ENCODE results near the gene SHMT2. TPM values are rescaled to one million over a fixed set of nuclear protein-coding genes. Genes with fewer than 3 reads are reported as not detected.

Gene SHMT2
- total RNA-seq, 4 donors from 2014 or later: 45.2 to 66.4 (median 55.0) TPM

GRCh38 chr12:57185403-57185802, 44.1 kb upstream of the SHMT2 start:
- TF ChIP-seq, protein P1, sequence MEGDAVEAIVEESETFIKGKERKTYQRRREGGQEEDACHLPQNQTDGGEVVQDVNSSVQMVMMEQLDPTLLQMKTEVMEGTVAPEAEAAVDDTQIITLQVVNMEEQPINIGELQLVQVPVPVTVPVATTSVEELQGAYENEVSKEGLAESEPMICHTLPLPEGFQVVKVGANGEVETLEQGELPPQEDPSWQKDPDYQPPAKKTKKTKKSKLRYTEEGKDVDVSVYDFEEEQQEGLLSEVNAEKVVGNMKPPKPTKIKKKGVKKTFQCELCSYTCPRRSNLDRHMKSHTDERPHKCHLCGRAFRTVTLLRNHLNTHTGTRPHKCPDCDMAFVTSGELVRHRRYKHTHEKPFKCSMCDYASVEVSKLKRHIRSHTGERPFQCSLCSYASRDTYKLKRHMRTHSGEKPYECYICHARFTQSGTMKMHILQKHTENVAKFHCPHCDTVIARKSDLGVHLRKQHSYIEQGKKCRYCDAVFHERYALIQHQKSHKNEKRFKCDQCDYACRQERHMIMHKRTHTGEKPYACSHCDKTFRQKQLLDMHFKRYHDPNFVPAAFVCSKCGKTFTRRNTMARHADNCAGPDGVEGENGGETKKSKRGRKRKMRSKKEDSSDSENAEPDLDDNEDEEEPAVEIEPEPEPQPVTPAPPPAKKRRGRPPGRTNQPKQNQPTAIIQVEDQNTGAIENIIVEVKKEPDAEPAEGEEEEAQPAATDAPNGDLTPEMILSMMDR (IDR thresholded peaks at IDR 0.05): no peak
- DNase-seq (ENCODE audit: low spot score): no peak
- no peak for ATAC-seq (ENCODE audit: low FRiP score)

DNA sequence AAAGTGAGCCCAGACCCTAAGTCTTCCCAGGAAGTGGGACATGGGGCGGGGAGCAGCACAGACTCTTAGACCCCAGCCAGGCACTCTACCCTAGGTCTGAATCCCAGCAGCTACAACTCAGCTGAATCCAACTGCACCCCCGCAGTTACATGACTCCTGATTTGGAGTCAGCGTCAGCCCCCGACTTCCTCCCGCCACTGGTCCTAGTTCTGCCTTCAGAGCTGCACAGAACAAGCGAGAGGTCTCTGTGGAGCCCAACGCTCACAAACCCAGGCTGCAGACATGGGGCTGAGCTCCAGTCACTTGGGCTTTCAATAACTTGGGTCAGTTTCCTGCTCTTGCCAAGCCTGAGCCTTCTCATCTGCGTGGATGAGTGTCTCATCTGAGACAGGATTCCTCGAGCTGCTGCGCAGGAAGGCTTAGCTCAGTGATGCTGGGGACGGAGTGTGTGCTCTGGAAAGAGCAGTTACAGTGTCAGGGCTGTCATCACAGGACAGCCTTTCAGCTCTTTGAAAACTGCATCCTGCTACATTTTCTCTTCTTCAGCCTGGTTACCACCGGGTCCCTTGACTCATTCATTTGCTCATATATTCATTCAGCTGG, 43.5 kb upstream of the SHMT2 start:
- no peak for DNase-seq (ENCODE audit: low spot score)
- TF ChIP-seq, protein P1 (IDR thresholded peaks at IDR 0.05): no peak
- ATAC-seq (ENCODE audit: low FRiP score): no peak

DNA sequence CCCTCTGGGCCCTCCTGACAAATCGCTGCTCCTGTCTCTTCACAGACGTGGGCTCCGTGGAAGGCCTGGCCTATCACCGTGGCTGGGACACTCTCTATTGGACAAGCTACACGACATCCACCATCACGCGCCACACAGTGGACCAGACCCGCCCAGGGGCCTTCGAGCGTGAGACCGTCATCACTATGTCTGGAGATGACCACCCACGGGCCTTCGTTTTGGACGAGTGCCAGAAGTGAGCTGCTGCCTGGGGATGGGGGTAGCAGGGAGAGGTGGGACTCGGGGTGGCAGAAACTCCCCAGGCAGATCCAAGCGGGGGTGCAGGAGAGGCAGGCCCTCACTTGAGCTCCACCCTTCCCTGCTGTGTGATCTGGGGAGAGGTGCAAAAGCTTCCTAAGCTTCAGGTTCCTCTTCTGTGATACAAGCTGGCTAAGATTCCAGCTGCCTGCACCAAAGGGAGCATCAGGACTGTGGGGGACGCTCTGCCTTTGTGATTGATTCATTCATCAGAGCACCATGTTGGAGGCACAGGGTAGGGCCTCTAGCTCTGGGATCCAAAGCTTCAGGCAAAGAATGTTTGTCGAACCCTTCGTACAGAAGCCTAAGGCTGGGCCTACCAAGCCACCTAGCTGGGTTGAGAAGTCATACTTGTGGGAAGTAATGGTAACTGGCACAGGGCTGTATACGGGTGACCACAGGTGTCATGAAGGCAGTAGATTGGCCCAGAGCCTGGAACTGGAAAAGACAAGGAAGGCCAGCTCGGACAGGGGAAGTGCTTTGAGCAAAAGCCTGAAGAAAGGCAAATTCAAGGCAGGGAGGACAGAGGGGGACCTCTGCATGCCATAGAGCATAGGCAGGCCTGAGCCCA, 42.1 kb upstream of the SHMT2 start:
- no peak for ATAC-seq (ENCODE audit: low FRiP score)

DNA sequence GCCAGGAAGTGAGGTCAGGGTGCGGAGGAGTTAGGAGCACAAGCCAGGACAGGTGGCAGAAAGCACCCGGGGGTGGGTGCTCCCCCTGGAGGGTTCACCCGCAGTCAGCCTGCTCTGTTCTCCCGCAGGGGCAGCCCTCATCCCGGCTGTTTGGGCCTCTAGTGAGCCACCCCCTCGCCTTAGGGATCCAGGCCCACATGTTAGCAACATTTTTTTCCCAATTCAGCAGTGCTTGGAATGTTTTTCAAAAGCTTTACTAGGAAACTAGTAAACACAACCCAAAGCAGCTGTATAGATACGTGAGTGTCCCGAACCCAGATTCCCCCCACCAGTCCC, 41.5 kb upstream of the SHMT2 start:
- TF ChIP-seq, protein P1 (IDR thresholded peaks at IDR 0.05): no peak
- no peak for ATAC-seq (ENCODE audit: low FRiP score)
- DNase-seq (ENCODE audit: low spot score): no peak

More for the DNA sequence above, 42.1 kb upstream of the SHMT2 start:
- TF ChIP-seq, protein P1 (IDR thresholded peaks at IDR 0.05): no peak
- DNase-seq (ENCODE audit: low spot score): no peak

GRCh38 chr12:57190037-57190436, 39.5 kb upstream of the SHMT2 start:
- TF ChIP-seq, protein P1 (IDR thresholded peaks at IDR 0.05): no peak
- DNase-seq (ENCODE audit: low spot score) (no peak), ATAC-seq (ENCODE audit: low FRiP score) (no peak)

GRCh38 chr12:57190821-57191220, 38.7 kb upstream of the SHMT2 start:
- TF ChIP-seq, protein P1 (IDR thresholded peaks at IDR 0.05): no peak
- DNase-seq (ENCODE audit: low spot score) (no peak), ATAC-seq (ENCODE audit: low FRiP score) (no peak)

DNA sequence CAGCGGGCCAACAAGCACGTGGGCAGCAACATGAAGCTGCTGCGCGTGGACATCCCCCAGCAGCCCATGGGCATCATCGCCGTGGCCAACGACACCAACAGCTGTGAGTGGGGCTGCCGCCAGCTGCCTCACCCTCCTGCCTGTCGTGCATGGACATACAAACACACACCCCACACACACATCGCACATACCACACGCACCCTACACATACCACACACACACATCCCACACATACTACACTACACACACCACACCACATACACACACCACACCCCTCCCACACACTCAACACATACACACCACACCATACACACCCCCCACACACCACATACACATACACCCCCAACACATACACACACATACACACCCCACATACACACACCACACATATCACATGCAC, 38.1 kb upstream of the SHMT2 start:
- TF ChIP-seq, protein P1 (IDR thresholded peaks at IDR 0.05): no peak
- ATAC-seq (ENCODE audit: low FRiP score): no peak
- no peak for DNase-seq (ENCODE audit: low spot score)
